ENCODE measurements around the gene MTA1. TPM values are rescaled to one million over a fixed set of nuclear protein-coding genes. Genes with fewer than 3 reads are reported as not detected.

The MTA1 gene
- total RNA-seq, 2 experiments from 2014 or later: 107 to 113 TPM

GRCh38 chr14:105503296-105503640 lies 83.6 kb downstream of the MTA1 start:
- ChIA-PET CTCF (no interaction called here), POLR2A (no interaction called here)
- Mint-ChIP-seq H3K27me3 (peaks cover 8% of the 10 kb centered on the region), H3K36me3 (ENCODE audit: low read depth) (no peaks in the 10 kb centered on the region), H3K4me1 (ENCODE audit: low read depth) (no peaks in the 10 kb centered on the region), H3K27ac (peak overlapping the region; percentile 33), H3K4me3 (peak overlapping the region; percentile 15), H3K9me3 (no peaks in the 10 kb centered on the region)
- ATAC-seq (ENCODE audit: poor library complexity): no peak
- Histone ChIP-seq H3K4me1 (ENCODE audit: insufficient read depth, low read length) (no peaks in the 10 kb centered on the region), H3K9me3 (ENCODE audit: control insufficient read depth in 1 of 2, insufficient read depth in 1 of 2, low read length in 2 of 2) (no peaks in the 10 kb centered on the region), H3K36me3 (ENCODE audit: insufficient read depth, low read length) (peaks cover 9% of the 10 kb centered on the region), H3K27ac (ENCODE audit: low read depth in 1 of 2, low read length in 2 of 2) (no peak overlapping the region), H3K4me3 (ENCODE audit: low read length) (no peak overlapping the region), H3K27me3 (ENCODE audit: control insufficient read depth in 1 of 2, insufficient read depth in 2 of 2, low read length in 2 of 2) (peaks cover 0 to 3% of the 10 kb centered on the region in 2 experiments)
- DNase-seq: peak in 1 of 14 experiments; percentile 43
- TF ChIP-seq CTCF (IDR thresholded peaks at IDR 0.05): no peak
- intact Hi-C loops (cut with DNase I, micrococcal nuclease): no loop called here

- Mint-ChIP-seq H3K36me3 (ENCODE audit: low read depth) (no peaks in the 10 kb centered on the region), H3K4me3 (no peak overlapping the region), H3K4me1 (ENCODE audit: low read depth) (no peaks in the 10 kb centered on the region), H3K27me3 (peaks cover 14% of the 10 kb centered on the region), H3K27ac (peak overlapping the region; percentile 33), H3K9me3 (no peaks in the 10 kb centered on the region)
- ChIA-PET POLR2A (no interaction called here), CTCF (interaction anchor here (1.0 kb wide), 1 partner anchor 14 kb away, joined by 3 read pairs; no protein-coding TSS in a partner anchor)
- intact Hi-C loops (cut with DNase I, micrococcal nuclease): no loop called here
- H3K27ac ChIP-seq (ENCODE audit: low read depth in 1 of 2, low read length in 2 of 2): no peak overlapping the region
- H3K27me3 ChIP-seq (ENCODE audit: control insufficient read depth in 1 of 2, insufficient read depth in 2 of 2, low read length in 2 of 2): peaks cover 6 to 10% of the 10 kb centered on the region in 2 experiments
- no peak overlapping the region for H3K4me3 ChIP-seq (ENCODE audit: low read length)
- ATAC-seq (ENCODE audit: poor library complexity) (no peak), DNase-seq (peak in 2 of 14 experiments; percentile 16 to 48)
- no peak for TF ChIP-seq CTCF (IDR thresholded peaks at IDR 0.05)
- no peaks in the 10 kb centered on the region for H3K4me1 ChIP-seq (ENCODE audit: insufficient read depth, low read length)
- H3K9me3 ChIP-seq (ENCODE audit: control insufficient read depth in 1 of 2, insufficient read depth in 1 of 2, low read length in 2 of 2): no peaks in the 10 kb centered on the region
- peaks cover 2% of the 10 kb centered on the region for H3K36me3 ChIP-seq (ENCODE audit: insufficient read depth, low read length)
Observed at GRCh38 chr14:105503935-105504692, 84.5 kb downstream of the MTA1 start.

GRCh38 chr14:105505101-105505500 lies 85.5 kb downstream of the MTA1 start:
- ATAC-seq (ENCODE audit: poor library complexity) (no peak), DNase-seq (peak in 1 of 14 experiments; percentile 38)
- ChIA-PET CTCF (interaction anchor here (1.0 kb wide), 1 partner anchor 15 kb away, joined by 3 read pairs; no protein-coding TSS in a partner anchor), POLR2A (interaction anchor here (1.5 kb wide), 1 partner anchor 13 kb away, joined by 3 read pairs; no protein-coding TSS in a partner anchor)
- Mint-ChIP-seq H3K4me3 (no peak overlapping the region), H3K27ac (no peak overlapping the region), H3K27me3 (peaks cover 14% of the 10 kb centered on the region), H3K4me1 (ENCODE audit: low read depth) (no peaks in the 10 kb centered on the region), H3K9me3 (no peaks in the 10 kb centered on the region), H3K36me3 (ENCODE audit: low read depth) (no peaks in the 10 kb centered on the region)
- Histone ChIP-seq H3K27ac (ENCODE audit: low read depth in 1 of 2, low read length in 2 of 2) (no peak overlapping the region), H3K27me3 (ENCODE audit: control insufficient read depth in 1 of 2, insufficient read depth in 2 of 2, low read length in 2 of 2) (peaks cover 6 to 10% of the 10 kb centered on the region in 2 experiments), H3K4me1 (ENCODE audit: insufficient read depth, low read length) (no peaks in the 10 kb centered on the region), H3K36me3 (ENCODE audit: insufficient read depth, low read length) (no peaks in the 10 kb centered on the region), H3K4me3 (ENCODE audit: low read length) (no peak overlapping the region), H3K9me3 (ENCODE audit: control insufficient read depth in 1 of 2, insufficient read depth in 1 of 2, low read length in 2 of 2) (no peaks in the 10 kb centered on the region)
- no peak for TF ChIP-seq CTCF (IDR thresholded peaks at IDR 0.05)
- intact Hi-C loops (cut with DNase I, micrococcal nuclease): no loop called here
